Mucosa of descending colon (tissue), 3 donors: ENCODE results near the gene ETV3L. TPM values are rescaled to one million over a fixed set of nuclear protein-coding genes. Genes with fewer than 3 reads are reported as not detected.

ENCODE experiments used
- ATAC-seq: fragments of 200-7000 bp; cut with Tn5 transposase; one replicate; pipeline ENCODE4 v1.9.1; 2020; ENCODE audit warnings: mild to moderate bottlenecking, moderate library complexity
- DNase-seq, 3 donors: peaks; one replicate each; pipeline ENCODE4 v3.0.0-alpha.2; 2020
- H3K36me3 ChIP-seq: fragments of 200-600 bp; one replicate; pipeline ENCODE4 v1.8.0; 2021; ENCODE audit warnings: low read depth, mild to moderate bottlenecking
- H3K4me1 ChIP-seq: fragments of 200-600 bp; one replicate; pipeline ENCODE4 v1.8.0; 2021; ENCODE audit warnings: low read depth, mild to moderate bottlenecking
- H3K4me3 ChIP-seq: fragments of 200-600 bp; one replicate; pipeline ENCODE4 v1.8.0; 2021; ENCODE audit warnings: mild to moderate bottlenecking
- H3K9me3 ChIP-seq: fragments of 200-600 bp; one replicate; pipeline ENCODE4 v1.8.0; 2021; ENCODE audit warnings: mild to moderate bottlenecking
- intact Hi-C, 2 donors: fragments of 100-400 bp; cut with DNase I in 1 of 2; cut with micrococcal nuclease in 1 of 2; formaldehyde crosslinking; loops; one replicate each; pipeline versions ENCODE4 v1.11.0 to v1.11.1; 2022; cut with DNase I, micrococcal nuclease
- total RNA-seq, 3 donors: library from RNA; stranded (reverse); fragmentation: NEBNext Ultra II Directional in 2 of 3; extraction: Animal tissue kit (Norgen Biotek cat#: 25700) in 2 of 3; gene quantifications; one replicate each; pipeline versions ENCODE4 v1.2.1 to v1.2.4, GENCODE V29; 2021 to 2023
- TF ChIP-seq, protein P1 (sequence below): fragments of 200-600 bp; IDR thresholded peaks from one replicate; pipeline ENCODE4 v1.8.0; 2022; ENCODE audit warnings: antibody characterized with exemption, mild to moderate bottlenecking
- donor health status: DM: no; HTN: no; CAD: no; lungs with moderate emphysema.
- donor health status: DM: no; HTN: no; CAD: no.
- donor health status: DM: no; HTN: yes; CAD: no.

The ETV3L gene
- total RNA-seq, 3 donors from 2014 or later: not detected

GRCh38 chr1:157112186-157112867 lies 12.7 kb upstream of the ETV3L start:
- intact Hi-C loops: no loop called here

DNA sequence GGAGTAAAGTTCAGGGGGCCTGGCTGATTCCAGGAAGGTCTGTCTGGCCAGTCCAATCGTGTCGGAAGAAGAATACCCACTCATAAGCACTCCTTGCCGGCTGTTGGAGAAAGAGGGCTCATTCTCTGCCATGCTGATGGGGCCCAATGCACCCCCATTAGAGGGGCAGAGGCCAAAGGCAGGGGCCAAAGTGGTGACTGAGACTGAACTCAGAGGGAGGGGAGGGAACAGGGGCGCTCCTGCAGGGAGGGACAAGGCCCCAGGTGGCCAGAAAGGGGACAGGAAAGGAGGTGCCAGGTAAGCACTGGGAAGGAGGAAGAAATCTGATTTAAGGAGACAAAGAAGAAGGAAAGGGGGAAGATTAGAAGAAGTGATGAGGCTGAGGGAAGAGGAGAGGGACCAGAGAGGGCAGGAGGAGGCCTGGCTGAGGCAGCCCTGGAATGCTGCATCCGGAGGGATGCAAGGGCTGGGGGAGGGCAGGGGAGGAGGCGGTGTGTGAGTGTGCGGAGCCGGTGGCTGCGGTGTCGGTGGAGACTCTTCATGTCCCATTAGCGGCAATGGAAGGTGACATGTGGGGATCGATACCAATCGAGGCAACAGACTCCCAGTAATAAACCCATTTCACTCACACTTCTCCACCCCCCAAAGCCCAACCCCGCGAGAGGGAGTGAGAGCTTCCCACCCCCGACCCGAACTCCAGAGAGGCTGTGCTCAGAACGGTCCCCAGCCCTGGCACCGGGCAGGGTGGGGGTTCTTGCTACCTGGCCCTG lies 12.0 kb upstream of the ETV3L start:
- no peaks in the 10 kb centered on the region for H3K36me3 ChIP-seq

More at GRCh38 chr1:157112186-157112867, 12.7 kb upstream of the ETV3L start:
- Histone ChIP-seq H3K36me3 (no peaks in the 10 kb centered on the region), H3K4me3 (no peak overlapping the region), H3K4me1 (no peaks in the 10 kb centered on the region), H3K9me3 (no peaks in the 10 kb centered on the region)
- ATAC-seq (no peak), DNase-seq (no peak)
- TF ChIP-seq, protein P1, sequence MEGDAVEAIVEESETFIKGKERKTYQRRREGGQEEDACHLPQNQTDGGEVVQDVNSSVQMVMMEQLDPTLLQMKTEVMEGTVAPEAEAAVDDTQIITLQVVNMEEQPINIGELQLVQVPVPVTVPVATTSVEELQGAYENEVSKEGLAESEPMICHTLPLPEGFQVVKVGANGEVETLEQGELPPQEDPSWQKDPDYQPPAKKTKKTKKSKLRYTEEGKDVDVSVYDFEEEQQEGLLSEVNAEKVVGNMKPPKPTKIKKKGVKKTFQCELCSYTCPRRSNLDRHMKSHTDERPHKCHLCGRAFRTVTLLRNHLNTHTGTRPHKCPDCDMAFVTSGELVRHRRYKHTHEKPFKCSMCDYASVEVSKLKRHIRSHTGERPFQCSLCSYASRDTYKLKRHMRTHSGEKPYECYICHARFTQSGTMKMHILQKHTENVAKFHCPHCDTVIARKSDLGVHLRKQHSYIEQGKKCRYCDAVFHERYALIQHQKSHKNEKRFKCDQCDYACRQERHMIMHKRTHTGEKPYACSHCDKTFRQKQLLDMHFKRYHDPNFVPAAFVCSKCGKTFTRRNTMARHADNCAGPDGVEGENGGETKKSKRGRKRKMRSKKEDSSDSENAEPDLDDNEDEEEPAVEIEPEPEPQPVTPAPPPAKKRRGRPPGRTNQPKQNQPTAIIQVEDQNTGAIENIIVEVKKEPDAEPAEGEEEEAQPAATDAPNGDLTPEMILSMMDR: no peak

DNA sequence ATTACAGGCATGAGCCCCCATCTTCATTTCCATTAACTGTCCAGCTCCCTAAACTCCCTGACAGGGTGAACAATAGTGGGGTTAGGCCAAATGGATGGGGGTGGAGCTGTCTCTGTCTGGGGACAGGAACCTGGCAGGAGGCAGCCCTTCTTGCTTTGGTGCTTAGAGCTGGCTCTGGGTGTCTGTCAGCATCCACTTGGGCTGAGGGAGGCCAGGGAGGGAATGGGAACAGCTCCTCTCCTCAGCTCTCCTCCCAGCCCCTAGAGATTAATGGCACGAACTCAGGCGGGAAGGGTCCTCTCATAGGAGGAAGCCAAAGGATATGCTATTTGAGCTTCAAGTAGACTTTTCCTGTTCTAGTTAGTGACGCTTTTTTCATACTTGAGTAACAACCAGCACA lies 11.1 kb upstream of the ETV3L start:
- Histone ChIP-seq H3K9me3 (no peaks in the 10 kb centered on the region), H3K36me3 (no peaks in the 10 kb centered on the region), H3K4me3 (no peak overlapping the region), H3K4me1 (no peaks in the 10 kb centered on the region)
- TF ChIP-seq, protein P1: no peak
- intact Hi-C loops: no loop called here
- DNase-seq: no peak
- no peak for ATAC-seq

More for the DNA sequence above, 12.0 kb upstream of the ETV3L start:
- intact Hi-C loops: no loop called here
- no peaks in the 10 kb centered on the region for H3K4me1 ChIP-seq
- no peaks in the 10 kb centered on the region for H3K9me3 ChIP-seq
- ATAC-seq (no peak), DNase-seq (no peak)
- no peak overlapping the region for H3K4me3 ChIP-seq
- TF ChIP-seq, protein P1: no peak

DNA sequence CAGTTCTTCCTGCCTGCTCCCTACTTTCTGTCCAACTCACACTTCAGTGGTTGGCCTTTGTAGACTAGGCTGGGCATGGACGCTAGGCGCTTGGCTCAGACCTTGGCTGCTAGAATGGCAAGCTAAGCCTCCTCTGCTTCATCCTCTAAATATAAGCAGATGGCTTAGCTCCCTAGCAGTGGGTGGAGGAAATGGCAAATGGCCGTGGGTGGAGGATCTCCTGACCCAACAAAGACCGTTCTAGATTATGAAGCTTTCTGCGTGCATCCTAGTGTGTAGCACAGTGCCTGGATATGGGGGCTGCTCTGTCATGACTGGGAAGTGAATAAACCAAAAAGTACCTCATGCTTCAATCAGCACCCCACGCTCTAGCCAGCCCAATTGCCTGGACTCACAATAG lies 10.4 kb upstream of the ETV3L start:
- intact Hi-C loops: no loop called here
- TF ChIP-seq, protein P1: no peak
- Histone ChIP-seq H3K9me3 (no peaks in the 10 kb centered on the region), H3K4me3 (no peak overlapping the region), H3K36me3 (no peaks in the 10 kb centered on the region), H3K4me1 (no peaks in the 10 kb centered on the region)
- ATAC-seq (no peak), DNase-seq (no peak)

- intact Hi-C loops: no loop called here
- Histone ChIP-seq H3K4me3 (no peak overlapping the region), H3K36me3 (no peaks in the 10 kb centered on the region), H3K4me1 (no peaks in the 10 kb centered on the region), H3K9me3 (no peaks in the 10 kb centered on the region)
- TF ChIP-seq, protein P1: no peak
- ATAC-seq (no peak), DNase-seq (no peak)
Observed at GRCh38 chr1:157108448-157108847, 8.8 kb upstream of the ETV3L start.
